WI38 (cell line): ENCODE data around the gene TOR4A.

Experiments
- H3K4me3 ChIP-seq: 2 replicates; pipeline ENCODE4 v1.5.1; 2011; ENCODE audit warnings: low read depth, mild to moderate bottlenecking, control low read depth, low read length
- CTCF ChIP-seq: IDR thresholded peaks from 2 replicates; pipeline ENCODE4 v1.5.1; 2012; ENCODE audit warnings: low read depth, mild to moderate bottlenecking, control low read depth, low read length

The TOR4A gene

GRCh38 chr9:137252555-137253506 is 24.7 kb upstream of the TOR4A start:
- no peak for TF ChIP-seq CTCF
- no peak overlapping the region for H3K4me3 ChIP-seq

- peak overlapping the region; percentile 93 for H3K4me3 ChIP-seq
- no peak for TF ChIP-seq CTCF
Measured at GRCh38 chr9:137253717-137254623, 23.6 kb upstream of the TOR4A start.

GRCh38 chr9:137254624-137255447 is 22.7 kb upstream of the TOR4A start, which contains the start of gene NELFB:
TSS of gene NELFB (plus strand) at chr9:137255327.
- TF ChIP-seq CTCF = no peak
- H3K4me3 ChIP-seq = peak within 1 kb of the TSS; percentile 93

- TF ChIP-seq CTCF = no peak
- H3K4me3 ChIP-seq = peak overlapping the region; percentile 93
Measured at GRCh38 chr9:137255448-137256114, 21.9 kb upstream of the TOR4A start.

- TF ChIP-seq CTCF = no peak
- peak overlapping the region; percentile 93 for H3K4me3 ChIP-seq
Measured at GRCh38 chr9:137256362-137256761, 21.2 kb upstream of the TOR4A start.

- no peak for TF ChIP-seq CTCF
- peak overlapping the region; percentile 93 for H3K4me3 ChIP-seq
Measured at GRCh38 chr9:137256856-137257255, 20.7 kb upstream of the TOR4A start.
